Lower lobe of right lung (tissue), 2 donors: ENCODE results near the gene SMC1B. TPM values are rescaled to one million over a fixed set of nuclear protein-coding genes. Genes with fewer than 3 reads are reported as not detected.

Experiments used
- ATAC-seq, 2 donors: fragments of 200-7000 bp; cut with Tn5 transposase; one replicate each; pipeline ENCODE4 v1.9.1; 2020 to 2022; ENCODE audit warnings: mild to moderate bottlenecking in 2 of 2, moderate library complexity in 2 of 2
- DNase-seq: peaks from one replicate; pipeline ENCODE4 v3.0.0-alpha.2; 2020
- H3K27ac ChIP-seq: fragments of 200-600 bp; one replicate; pipeline ENCODE4 v1.8.0; 2022
- H3K27me3 ChIP-seq: fragments of 200-600 bp; one replicate; pipeline ENCODE4 v1.8.0; 2022; ENCODE audit warnings: low read depth
- H3K36me3 ChIP-seq: fragments of 200-600 bp; one replicate; pipeline ENCODE4 v1.8.0; 2022; ENCODE audit warnings: mild to moderate bottlenecking
- H3K4me1 ChIP-seq: fragments of 200-600 bp; one replicate; pipeline ENCODE4 v1.8.0; 2022
- H3K4me3 ChIP-seq: fragments of 200-600 bp; one replicate; pipeline ENCODE4 v1.8.0; 2022; ENCODE audit warnings: mild to moderate bottlenecking
- H3K9me3 ChIP-seq: fragments of 200-600 bp; one replicate; pipeline ENCODE4 v1.8.0; 2022
- CTCF ChIP-seq: fragments of 200-600 bp; IDR thresholded peaks from one replicate; pipeline ENCODE4 v1.8.0; 2022; ENCODE audit warnings: antibody characterized with exemption, mild to moderate bottlenecking
- intact Hi-C: fragments of 100-400 bp; cut with DNase I; formaldehyde crosslinking; loops from one replicate; pipeline ENCODE4 v1.11.0; 2022
- total RNA-seq: library from RNA; stranded (reverse); fragmentation: NEBNext Ultra II Directional; extraction: Animal tissue kit (Norgen Biotek cat#: 25700); gene quantifications from one replicate; pipeline ENCODE4 v1.2.1, GENCODE V29; 2021
- donor health status: DM: no; HTN: yes; CAD: no; lungs with severe emphysema.

Gene SMC1B
- total RNA-seq, 1 donor from 2014 or later = not detected

DNA sequence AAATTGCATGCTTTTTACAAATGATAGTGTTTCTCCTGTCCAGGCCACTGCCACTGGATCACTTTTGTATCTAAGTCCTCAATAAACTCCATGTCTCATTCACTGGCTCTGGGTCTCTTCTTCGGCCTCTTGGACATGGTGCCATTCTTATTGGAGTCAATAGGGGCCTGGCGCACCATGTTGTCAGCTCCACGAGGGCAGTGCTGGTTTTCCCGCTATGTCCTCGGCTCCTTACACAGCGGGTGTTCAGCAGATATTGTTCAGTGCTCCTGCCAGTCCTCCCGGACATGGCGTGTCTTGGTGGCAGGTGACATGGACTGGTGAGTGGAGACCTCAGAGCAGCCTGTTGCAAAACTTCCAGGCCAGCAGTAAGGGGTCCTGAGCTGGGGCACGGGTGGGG is 107.3 kb downstream of the SMC1B start:
- no peak for ATAC-seq
- Histone ChIP-seq H3K4me1 (peaks cover 14% of the 10 kb centered on the region), H3K9me3 (no peaks in the 10 kb centered on the region), H3K27ac (no peak overlapping the region), H3K4me3 (no peak overlapping the region), H3K36me3 (no peaks in the 10 kb centered on the region), H3K27me3 (no peaks in the 10 kb centered on the region)
- no peak for DNase-seq
- intact Hi-C loops = no loop called here
- no peak for TF ChIP-seq CTCF

DNA sequence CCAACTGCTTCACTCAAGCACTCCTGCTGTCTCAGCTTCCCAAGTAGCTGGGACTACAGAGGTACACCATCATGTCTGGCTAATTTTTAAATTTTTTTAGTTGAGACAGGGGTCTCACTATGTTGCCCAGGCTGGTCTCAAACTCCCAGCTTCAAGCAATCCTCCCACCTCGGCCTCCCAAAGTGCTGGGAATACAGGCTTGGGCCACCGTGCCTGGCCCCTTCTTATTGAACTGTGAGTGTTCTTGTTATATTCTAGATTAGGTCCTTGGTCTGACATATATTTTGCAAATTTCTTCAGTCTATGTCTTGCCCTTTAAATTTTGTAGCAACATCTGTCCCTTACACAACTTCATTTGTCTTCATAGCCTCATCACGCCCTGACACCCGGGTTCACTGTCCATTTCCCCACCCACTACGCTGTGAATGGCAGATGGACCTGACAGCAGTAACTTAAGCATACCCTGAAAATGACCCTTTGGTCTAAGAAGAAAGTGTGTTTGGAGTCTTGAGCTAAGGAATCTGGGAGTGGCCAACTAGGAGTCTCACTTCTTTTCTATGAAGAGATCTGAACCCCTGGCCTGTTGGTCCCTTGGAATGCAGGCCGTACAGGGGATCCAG is 107.8 kb downstream of the SMC1B start:
- Histone ChIP-seq H3K27ac (no peak overlapping the region), H3K4me1 (peaks cover 8% of the 10 kb centered on the region), H3K36me3 (no peaks in the 10 kb centered on the region), H3K27me3 (no peaks in the 10 kb centered on the region), H3K9me3 (no peaks in the 10 kb centered on the region), H3K4me3 (no peak overlapping the region)
- intact Hi-C loops = no loop called here
- DNase-seq (no peak), ATAC-seq (no peak)
- TF ChIP-seq CTCF = no peak

- no peak for DNase-seq
- no peak for ATAC-seq
- TF ChIP-seq CTCF = no peak
- intact Hi-C loops = no loop called here
- no peaks in the 10 kb centered on the region for H3K27me3 ChIP-seq
- H3K4me1 ChIP-seq = peaks cover 6% of the 10 kb centered on the region
- no peaks in the 10 kb centered on the region for H3K36me3 ChIP-seq
- no peaks in the 10 kb centered on the region for H3K9me3 ChIP-seq
- no peak overlapping the region for H3K27ac ChIP-seq
- no peak overlapping the region for H3K4me3 ChIP-seq
Observed at GRCh38 chr22:45304971-45305370, 108.4 kb downstream of the SMC1B start.

DNA sequence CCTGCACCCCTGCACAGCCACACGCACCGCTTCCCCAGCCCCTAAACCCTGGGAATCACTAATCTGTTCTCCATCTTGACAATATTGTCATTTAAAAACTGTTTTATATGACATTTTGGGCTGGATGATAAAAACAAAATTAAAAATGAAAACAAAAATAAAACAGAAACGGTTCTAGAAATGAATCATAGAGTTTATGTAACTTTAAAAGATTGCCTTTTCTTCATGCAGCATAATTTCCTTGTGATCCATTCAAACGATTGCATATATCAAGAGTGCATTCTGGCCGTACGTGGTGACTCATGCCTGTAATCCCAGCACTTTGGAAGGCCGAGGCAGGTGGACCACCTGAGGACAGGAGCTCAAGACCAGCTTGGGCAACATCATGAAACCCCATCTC is 110.2 kb downstream of the SMC1B start:
- no peak overlapping the region for H3K4me3 ChIP-seq
- no peaks in the 10 kb centered on the region for H3K4me1 ChIP-seq
- intact Hi-C loops = no loop called here
- H3K36me3 ChIP-seq = no peaks in the 10 kb centered on the region
- no peak overlapping the region for H3K27ac ChIP-seq
- H3K27me3 ChIP-seq = no peaks in the 10 kb centered on the region
- TF ChIP-seq CTCF = no peak
- H3K9me3 ChIP-seq = no peaks in the 10 kb centered on the region
- ATAC-seq = no peak
- no peak for DNase-seq

DNA sequence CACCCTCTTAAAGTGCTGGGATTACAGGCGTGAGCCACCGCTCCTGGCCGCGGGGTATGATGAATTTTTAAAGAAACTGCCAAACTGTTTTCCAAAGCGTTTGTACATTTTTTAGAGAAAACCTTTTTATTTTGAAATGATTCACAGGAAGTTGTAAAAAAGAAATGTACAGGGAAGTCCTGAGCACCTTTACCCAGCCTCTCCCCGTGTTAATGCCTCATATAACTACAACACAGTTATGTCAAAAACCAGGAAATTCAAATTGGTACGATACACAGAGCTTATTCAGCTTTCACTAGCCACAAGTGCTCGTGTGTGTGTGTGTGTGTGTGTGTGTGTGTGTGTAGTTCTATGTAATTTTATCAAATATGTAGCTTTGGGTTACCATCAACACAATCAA is 110.6 kb downstream of the SMC1B start:
- no peak for ATAC-seq
- intact Hi-C loops = no loop called here
- Histone ChIP-seq H3K36me3 (no peaks in the 10 kb centered on the region), H3K4me1 (no peaks in the 10 kb centered on the region), H3K27ac (no peak overlapping the region), H3K9me3 (no peaks in the 10 kb centered on the region), H3K4me3 (no peak overlapping the region), H3K27me3 (no peaks in the 10 kb centered on the region)
- DNase-seq = no peak
- no peak for TF ChIP-seq CTCF
